Activated T-helper 1 cell treated with anti-CD3 and anti-CD28 coated beads, Interleukin-12 subunit alpha, Interleukin-12 subunit beta, Interleukin-2, Interleukin-4 antibody, amounts not matched to agents 30 ng/mL and 10 ng/mL and 1 ng/mL, durations not matched to agents 14 hours and 24 hours and 36 hours (primary cell): ENCODE results near the gene GRAP. TPM values are rescaled to one million over a fixed set of nuclear protein-coding genes. Genes with fewer than 3 reads are reported as not detected.
A peak's percentile ranks its signal among the peaks of the same experiment; 100 is the strongest.

Experiments
- DNase-seq: peaks from one replicate; pipeline ENCODE4 v3.0.0; 2021; ENCODE audit warnings: low spot score
- H3K27ac Mint-ChIP-seq: one replicate; pipeline ENCODE4 v1.8.0; 2021; ENCODE audit warnings: mild to moderate bottlenecking, mixed read lengths
- H3K27me3 Mint-ChIP-seq: one replicate; pipeline ENCODE4 v1.8.0; 2022; ENCODE audit warnings: mild to moderate bottlenecking, moderate library complexity, mixed read lengths; ENCODE audit not compliant: insufficient read depth
- H3K36me3 Mint-ChIP-seq: one replicate; pipeline ENCODE4 v1.8.0; 2021; ENCODE audit warnings: low read depth, mixed read lengths
- H3K4me1 Mint-ChIP-seq: one replicate; pipeline ENCODE4 v1.8.0; 2021; ENCODE audit warnings: low read depth, mixed read lengths
- H3K4me3 Mint-ChIP-seq: one replicate; pipeline ENCODE4 v1.8.0; 2021; ENCODE audit warnings: mild to moderate bottlenecking, moderate library complexity, mixed read lengths
- H3K9me3 Mint-ChIP-seq: one replicate; pipeline ENCODE4 v1.8.0; 2021; ENCODE audit warnings: mixed read lengths
- intact Hi-C: fragments of 100-400 bp; cut with micrococcal nuclease; formaldehyde crosslinking; loops from one replicate; pipeline ENCODE4 v1.15.1; 2024
- total RNA-seq: library from RNA; stranded (reverse); gene quantifications from 2 replicates; pipeline ENCODE4 v1.2.3, GENCODE V29; 2022

GRAP gene
- total RNA-seq, 1 donor from 2014 or later, result 10.2 TPM

GRCh38 chr17:19010729-19011505 lies 35.8 kb downstream of the GRAP start:
- peaks cover 5% of the 10 kb centered on the region for H3K4me1 Mint-ChIP-seq
- H3K36me3 Mint-ChIP-seq, result no peaks in the 10 kb centered on the region
- H3K4me3 Mint-ChIP-seq, result no peak overlapping the region
- no peak overlapping the region for H3K27ac Mint-ChIP-seq
- intact Hi-C loops, result no loop called here
- DNase-seq, result no peak
- H3K27me3 Mint-ChIP-seq, result peaks cover 10% of the 10 kb centered on the region
- H3K9me3 Mint-ChIP-seq, result no peaks in the 10 kb centered on the region

DNA sequence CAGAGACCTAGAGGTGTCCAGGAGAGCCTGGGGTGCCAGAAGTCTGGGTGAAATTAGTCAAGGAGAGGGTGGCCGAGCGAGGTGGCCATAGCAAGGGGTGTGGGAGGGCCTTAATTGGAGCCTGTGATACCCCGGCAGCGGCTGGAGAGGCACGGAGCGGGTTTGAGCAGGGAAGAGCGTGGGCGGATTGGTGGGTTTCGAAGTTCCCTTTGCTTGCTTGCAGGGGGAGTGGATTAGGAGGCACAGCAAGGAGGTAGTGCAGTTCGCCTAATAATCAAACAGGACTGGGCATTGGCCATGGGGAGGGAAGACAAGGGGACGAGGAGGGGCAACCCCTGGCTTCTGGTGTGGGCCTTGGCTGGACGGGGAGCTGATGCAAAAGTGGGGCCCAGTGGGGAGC lies 36.8 kb downstream of the GRAP start:
- H3K4me1 Mint-ChIP-seq, result peaks cover 5% of the 10 kb centered on the region
- no peaks in the 10 kb centered on the region for H3K36me3 Mint-ChIP-seq
- no peak for DNase-seq
- H3K9me3 Mint-ChIP-seq, result no peaks in the 10 kb centered on the region
- intact Hi-C loops, result no loop called here
- H3K4me3 Mint-ChIP-seq, result no peak overlapping the region
- H3K27ac Mint-ChIP-seq, result no peak overlapping the region
- peaks cover 10% of the 10 kb centered on the region for H3K27me3 Mint-ChIP-seq

DNA sequence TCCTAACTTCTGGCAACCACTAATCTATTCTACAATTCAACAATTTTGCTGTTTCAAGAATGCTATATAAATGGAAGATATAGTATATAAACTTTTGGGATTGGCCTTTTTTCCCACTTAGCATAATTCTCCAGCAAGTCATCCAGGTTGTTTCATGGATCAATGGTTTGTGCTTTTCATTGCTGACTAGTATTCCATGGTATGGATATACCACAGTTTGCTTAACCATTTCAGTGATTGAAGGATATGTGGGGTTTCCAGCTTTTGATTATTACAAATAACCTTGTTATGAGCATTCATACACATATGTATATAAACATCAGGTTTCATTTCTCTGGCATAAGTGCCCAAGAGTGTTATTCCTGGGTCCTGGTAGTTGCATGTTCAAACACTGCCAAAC lies 40.1 kb downstream of the GRAP start:
- Mint-ChIP-seq H3K27me3 (peaks cover 9% of the 10 kb centered on the region), H3K9me3 (no peaks in the 10 kb centered on the region), H3K4me3 (no peak overlapping the region), H3K4me1 (peaks cover 22% of the 10 kb centered on the region), H3K36me3 (no peaks in the 10 kb centered on the region), H3K27ac (no peak overlapping the region)
- DNase-seq, result no peak
- intact Hi-C loops, result no loop called here

GRCh38 chr17:19005789-19006430 lies 40.8 kb downstream of the GRAP start:
- no peaks in the 10 kb centered on the region for H3K9me3 Mint-ChIP-seq
- peak overlapping the region; percentile 37 for H3K4me3 Mint-ChIP-seq
- peaks cover 9% of the 10 kb centered on the region for H3K27me3 Mint-ChIP-seq
- intact Hi-C loops, result no loop called here
- peaks cover 3% of the 10 kb centered on the region for H3K36me3 Mint-ChIP-seq
- no peak overlapping the region for H3K27ac Mint-ChIP-seq
- H3K4me1 Mint-ChIP-seq, result peaks cover 22% of the 10 kb centered on the region
- no peak for DNase-seq

DNA sequence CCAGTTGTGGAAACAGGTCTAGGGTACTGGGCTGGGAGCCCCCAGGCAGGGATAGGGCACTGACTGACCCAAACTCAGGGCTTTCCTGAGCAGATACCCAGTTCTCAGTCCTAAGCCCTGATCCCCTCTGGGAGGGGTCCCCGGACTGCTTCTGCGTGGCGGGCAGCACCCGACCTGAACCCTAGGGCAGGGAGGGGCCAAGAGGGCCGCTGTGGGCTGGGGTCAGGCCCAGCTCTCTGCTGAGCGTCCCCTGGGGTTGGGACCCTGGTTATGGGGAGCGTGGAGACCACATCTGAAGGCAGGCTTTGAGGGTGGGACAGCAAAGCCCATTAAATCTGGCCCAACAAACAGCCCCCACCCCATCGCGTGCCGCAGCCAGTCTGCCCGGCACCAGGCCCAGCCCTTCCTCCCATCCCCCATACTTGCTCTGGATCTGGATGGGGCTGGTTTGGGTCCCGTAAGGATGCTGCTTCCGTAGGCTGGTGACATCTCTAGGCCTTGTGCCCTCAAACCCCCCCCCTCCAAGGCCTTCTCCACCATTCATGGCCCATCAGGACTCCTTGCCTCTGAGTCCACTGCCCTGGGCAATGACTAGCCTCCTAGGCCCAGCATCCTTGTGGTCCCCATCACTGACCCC lies 41.5 kb downstream of the GRAP start:
- H3K27ac Mint-ChIP-seq, result peak overlapping the region; percentile 55
- peaks cover 22% of the 10 kb centered on the region for H3K4me1 Mint-ChIP-seq
- peaks cover 9% of the 10 kb centered on the region for H3K27me3 Mint-ChIP-seq
- peak overlapping the region; percentile 61 for H3K4me3 Mint-ChIP-seq
- intact Hi-C loops, result no loop called here
- no peak for DNase-seq
- peaks cover 6% of the 10 kb centered on the region for H3K36me3 Mint-ChIP-seq
- no peaks in the 10 kb centered on the region for H3K9me3 Mint-ChIP-seq

DNA sequence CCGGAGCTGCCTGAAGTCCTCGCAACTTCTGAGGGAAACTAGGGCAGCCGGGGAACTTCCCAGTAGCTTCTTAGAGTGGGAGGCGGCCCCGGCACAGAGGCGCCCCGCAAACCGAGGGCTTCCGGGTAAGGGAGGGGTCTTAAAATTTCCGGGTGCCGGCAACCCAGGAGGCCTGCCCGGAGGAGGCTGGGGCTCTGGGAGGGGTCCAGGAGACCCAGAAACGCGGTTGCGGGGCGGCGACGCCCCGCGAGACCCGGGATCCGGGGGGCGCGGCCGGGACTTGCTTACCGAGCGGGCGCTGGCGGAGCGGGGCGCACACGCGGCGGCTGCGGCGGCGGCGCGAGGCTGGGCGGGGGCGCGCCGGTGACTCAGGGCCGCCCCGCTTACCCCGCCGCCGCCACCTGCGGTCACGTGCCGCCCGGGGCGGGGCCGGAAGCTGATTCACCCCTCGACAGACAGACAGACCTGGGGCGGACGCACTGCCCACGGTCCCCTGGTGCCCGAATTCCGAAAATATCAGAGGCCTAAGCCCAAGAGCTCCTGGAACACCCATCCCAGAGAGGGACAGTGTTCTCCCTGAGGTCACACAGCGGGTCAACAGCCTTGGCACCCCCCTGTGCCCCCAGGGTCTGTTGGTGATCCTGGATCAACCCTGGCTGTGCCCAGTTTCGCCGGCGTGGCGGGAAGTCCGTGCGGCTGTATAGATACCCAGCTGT lies 42.2 kb downstream of the GRAP start, which contains the start of gene FAM83G:
TSS of gene FAM83G (minus strand) at position 344 of the 716 bp plus-strand sequence. CDS start 723 bp downstream, outside the sequence.
- peak within 1 kb of the TSS; percentile 84 for H3K27ac Mint-ChIP-seq
- DNase-seq, result peak; percentile 76
- H3K4me3 Mint-ChIP-seq, result peak within 1 kb of the TSS; percentile 91
- H3K27me3 Mint-ChIP-seq, result peaks cover 9% of the 10 kb centered on the region
- peaks cover 6% of the 10 kb centered on the region for H3K36me3 Mint-ChIP-seq
- intact Hi-C loops, result loop anchor here (1.0 to 5.0 kb wide), 3 partner anchors 42 to 144 kb away; no protein-coding TSS in a partner anchor
- peaks cover 22% of the 10 kb centered on the region for H3K4me1 Mint-ChIP-seq
- no peaks in the 10 kb centered on the region for H3K9me3 Mint-ChIP-seq

- H3K36me3 Mint-ChIP-seq, result peaks cover 6% of the 10 kb centered on the region
- H3K9me3 Mint-ChIP-seq, result no peaks in the 10 kb centered on the region
- peak overlapping the region; percentile 91 for H3K4me3 Mint-ChIP-seq
- intact Hi-C loops, result loop anchor here (1.0 to 5.0 kb wide), 3 partner anchors 41 to 143 kb away; no protein-coding TSS in a partner anchor
- DNase-seq, result peak; percentile 16
- peaks cover 22% of the 10 kb centered on the region for H3K4me1 Mint-ChIP-seq
- peak overlapping the region; percentile 84 for H3K27ac Mint-ChIP-seq
- peaks cover 9% of the 10 kb centered on the region for H3K27me3 Mint-ChIP-seq
These were observed 43.0 kb downstream of the GRAP start for GRCh38 chr17:19003543-19004420.

GRCh38 chr17:19002805-19003542 lies 43.8 kb downstream of the GRAP start:
- peak overlapping the region; percentile 91 for H3K4me3 Mint-ChIP-seq
- DNase-seq, result no peak
- H3K36me3 Mint-ChIP-seq, result peaks cover 6% of the 10 kb centered on the region
- peaks cover 9% of the 10 kb centered on the region for H3K27me3 Mint-ChIP-seq
- H3K27ac Mint-ChIP-seq, result peak overlapping the region; percentile 29
- H3K4me1 Mint-ChIP-seq, result peaks cover 22% of the 10 kb centered on the region
- intact Hi-C loops, result loop anchor here (5.0 kb wide), 1 partner anchor 41 kb away; no protein-coding TSS in a partner anchor
- no peaks in the 10 kb centered on the region for H3K9me3 Mint-ChIP-seq

- Mint-ChIP-seq H3K36me3 (peaks cover 6% of the 10 kb centered on the region), H3K4me3 (peak overlapping the region; percentile 17), H3K27me3 (peaks cover 2% of the 10 kb centered on the region), H3K27ac (peak overlapping the region; percentile 4), H3K9me3 (no peaks in the 10 kb centered on the region), H3K4me1 (peaks cover 18% of the 10 kb centered on the region)
- intact Hi-C loops, result loop anchor here (5.0 kb wide), 1 partner anchor 40 kb away; no protein-coding TSS in a partner anchor
- no peak for DNase-seq
These were observed 44.7 kb downstream of the GRAP start for GRCh38 chr17:19001907-19002590.

DNA sequence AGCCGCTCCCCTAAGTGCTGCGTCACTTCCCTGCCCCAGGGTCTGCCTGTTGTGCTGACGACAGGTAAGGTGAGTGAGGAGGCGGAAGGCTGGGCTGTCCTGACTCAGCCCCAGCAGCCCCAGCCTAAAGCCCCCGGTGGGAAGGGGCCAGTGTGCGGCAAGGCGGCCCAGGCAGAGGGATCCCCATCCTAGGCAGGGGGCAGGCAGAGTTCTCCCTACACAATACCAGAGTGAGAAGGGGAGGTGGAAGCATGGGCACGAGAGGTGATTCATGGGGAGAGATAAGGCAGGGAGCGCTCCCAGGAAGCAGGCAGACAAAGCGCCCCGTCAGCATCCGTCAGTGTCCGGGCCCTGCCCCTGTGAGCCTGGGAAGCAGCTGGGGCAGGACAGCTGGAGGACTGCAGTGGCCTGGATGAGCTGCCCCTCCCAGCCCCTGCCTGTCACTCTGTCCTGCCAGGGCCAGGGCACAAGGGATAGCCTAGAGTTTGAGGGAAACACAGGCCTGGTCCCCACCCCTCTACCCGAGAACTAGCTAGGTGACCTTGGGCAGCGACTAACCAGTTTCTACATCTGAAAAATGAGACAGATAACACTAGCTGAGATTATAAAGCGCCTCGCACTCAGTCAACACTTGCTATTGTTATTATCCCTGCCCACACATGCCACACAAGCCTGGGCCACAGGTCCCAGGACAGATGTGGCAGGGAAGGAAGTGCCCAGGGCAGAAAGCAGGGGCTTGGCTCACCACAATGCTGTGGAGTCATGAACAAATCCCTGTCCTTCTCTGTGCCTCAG lies 46.0 kb downstream of the GRAP start:
- Mint-ChIP-seq H3K4me1 (peaks cover 18% of the 10 kb centered on the region), H3K27me3 (no peaks in the 10 kb centered on the region), H3K27ac (no peak overlapping the region), H3K36me3 (peaks cover 11% of the 10 kb centered on the region), H3K9me3 (peaks cover 6% of the 10 kb centered on the region), H3K4me3 (no peak overlapping the region)
- no peak for DNase-seq
- intact Hi-C loops, result loop anchor here (5.0 kb wide), 1 partner anchor 38 kb away; no protein-coding TSS in a partner anchor
